ENCODE results near the gene RAD18.

- peak; percentile 28; the same call in 1 of the 2 replicates for TF ChIP-seq GATA2 (IDR thresholded peaks at IDR 0.05; ENCODE audit: low read depth, low read length)
- no peak for TF ChIP-seq GATA3 (IDR thresholded peaks at IDR 0.05; ENCODE audit: low read depth, low read length)
Observed at GRCh38 chr3:8970971-8971589, 7.8 kb upstream of the RAD18 start.

Data from SH-SY5Y (cell line).